K562 (cell line): ENCODE measurements around the gene VSIG10. TPM values are rescaled to one million over a fixed set of nuclear protein-coding genes. Genes with fewer than 3 reads are reported as not detected.

Experiments
- DDX20 ChIP-seq: fragments of 450-650 bp; IDR thresholded peaks from 2 replicates; pipeline ENCODE4 v1.6.1; 2016; ENCODE audit warnings: missing genetic modification characterization, low read depth, mild to moderate bottlenecking, missing compliant biosample characterization, moderate library complexity
- FIP1L1 ChIP-seq: fragments of 200-400 bp; formaldehyde crosslinking; IDR thresholded peaks from 2 replicates; pipeline ENCODE4 v1.6.1; 2018; ENCODE audit warnings: mild to moderate bottlenecking, low read depth, low read length; ENCODE audit not compliant: poor library complexity, severe bottlenecking
- HEY1 ChIP-seq: fragments of 250-450 bp; sonication (Bioruptor Pico); IDR thresholded peaks from 2 replicates; pipeline ENCODE4 v1.5.0; 2020; ENCODE audit warnings: mild to moderate bottlenecking, moderate library complexity, borderline replicate concordance
- IFI16 ChIP-seq: fragments of 250-450 bp; sonication (Bioruptor Pico); IDR thresholded peaks from 2 replicates; pipeline ENCODE4 v2.1.2; 2022; ENCODE audit warnings: mild to moderate bottlenecking, inconsistent platforms
- KAT7 ChIP-seq: sonication (generic); formaldehyde crosslinking; IDR thresholded peaks from 2 replicates; pipeline ENCODE4 v1.8.0; 2022; ENCODE audit warnings: missing genetic modification reagents, mild to moderate bottlenecking, borderline replicate concordance
- NCOA1 ChIP-seq: fragments of 450-650 bp; IDR thresholded peaks from 2 replicates; pipeline ENCODE4 v1.6.1; 2016; ENCODE audit warnings: low read depth
- POU5F1 ChIP-seq: fragments of 150-350 bp; IDR thresholded peaks from 2 replicates; pipeline ENCODE4 v1.6.1; 2014; ENCODE audit warnings: borderline replicate concordance, low read length, low read depth, mild to moderate bottlenecking; ENCODE audit not compliant: partially characterized antibody
- PRMT5 ChIP-seq: sonication (generic); formaldehyde crosslinking; IDR thresholded peaks from 2 replicates; pipeline ENCODE4 v1.5.0; 2020; ENCODE audit warnings: missing genetic modification reagents
- RBM14 ChIP-seq: fragments of 200-400 bp; formaldehyde crosslinking; IDR thresholded peaks from 2 replicates; pipeline ENCODE4 v1.6.1; 2018; ENCODE audit warnings: low read depth, mild to moderate bottlenecking, low read length, moderate library complexity, borderline replicate concordance; ENCODE audit not compliant: insufficient read depth
- ZNF253 ChIP-seq: fragments of 250-450 bp; sonication (Bioruptor Pico); conservative IDR thresholded peaks from 2 replicates; pipeline ENCODE4 v1.6.1; 2021; ENCODE audit warnings: mild to moderate bottlenecking
- polyA plus RNA-seq, 8 experiments: library from polyadenylated mRNA; depleted of rRNA in 4 of 8; stranded (reverse) in 5 of 8; unstranded in 3 of 8; fragments of >200 nt; fragmentation: Nextera tagmentation in 2 of 8; fragmentation: Illumina TruSeq in 1 of 8; extraction: Ambion mirVana in 2 of 8; extraction: Trizol in 1 of 8; gene quantifications; 2 replicates each; pipeline versions ENCODE4 v1.2.1 to v1.2.3, GENCODE V29; 2011 to 2014; ENCODE audit warnings: inconsistent platforms in 1 of 8, missing spikeins in 1 of 8
- total RNA-seq, 7 experiments: library from RNA; depleted of rRNA in 6 of 7; stranded (reverse); fragments of >200 nt in 6 of 7; fragmentation: Illumina TruSeq in 2 of 7; extraction: Trizol in 2 of 7; gene quantifications; 2 replicates each; pipeline versions ENCODE4 v1.2.1 to v1.2.3, GENCODE V29; 2011 to 2021; ENCODE audit warnings: low replicate concordance in 1 of 7
- TF ChIP-seq, protein P1 (sequence below): fragments of 250-450 bp; sonication (Bioruptor Pico); IDR thresholded peaks from 2 replicates; pipeline ENCODE4 v1.5.0; 2021
- TF ChIP-seq, protein P2 (sequence below): fragments of 450-650 bp; conservative IDR thresholded peaks from 2 replicates; pipeline ENCODE4 v1.6.1; 2016; ENCODE audit warnings: missing genetic modification characterization, low read depth, mild to moderate bottlenecking, missing compliant biosample characterization, moderate library complexity
- TF ChIP-seq, protein P3 (sequence below): fragments of 250-450 bp; sonication (Bioruptor Pico); IDR thresholded peaks from 2 replicates; pipeline ENCODE4 v1.4.0; 2020; ENCODE audit warnings: borderline replicate concordance

Gene VSIG10
- total and polyA plus RNA-seq, 9 of the 15 experiments (the other 6 are each of a cell fraction or from before 2014, with no cell fraction given): 4.1 to 8.8 (median 4.7) TPM

- TF ChIP-seq, protein P1, sequence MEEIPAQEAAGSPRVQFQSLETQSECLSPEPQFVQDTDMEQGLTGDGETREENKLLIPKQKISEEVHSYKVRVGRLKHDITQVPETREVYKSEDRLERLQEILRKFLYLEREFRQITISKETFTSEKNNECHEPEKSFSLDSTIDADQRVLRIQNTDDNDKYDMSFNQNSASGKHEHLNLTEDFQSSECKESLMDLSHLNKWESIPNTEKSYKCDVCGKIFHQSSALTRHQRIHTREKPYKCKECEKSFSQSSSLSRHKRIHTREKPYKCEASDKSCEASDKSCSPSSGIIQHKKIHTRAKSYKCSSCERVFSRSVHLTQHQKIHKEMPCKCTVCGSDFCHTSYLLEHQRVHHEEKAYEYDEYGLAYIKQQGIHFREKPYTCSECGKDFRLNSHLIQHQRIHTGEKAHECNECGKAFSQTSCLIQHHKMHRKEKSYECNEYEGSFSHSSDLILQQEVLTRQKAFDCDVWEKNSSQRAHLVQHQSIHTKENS (CRISPR knock-in tag): no peak
- no peak for TF ChIP-seq RBM14
- TF ChIP-seq, protein P2, sequence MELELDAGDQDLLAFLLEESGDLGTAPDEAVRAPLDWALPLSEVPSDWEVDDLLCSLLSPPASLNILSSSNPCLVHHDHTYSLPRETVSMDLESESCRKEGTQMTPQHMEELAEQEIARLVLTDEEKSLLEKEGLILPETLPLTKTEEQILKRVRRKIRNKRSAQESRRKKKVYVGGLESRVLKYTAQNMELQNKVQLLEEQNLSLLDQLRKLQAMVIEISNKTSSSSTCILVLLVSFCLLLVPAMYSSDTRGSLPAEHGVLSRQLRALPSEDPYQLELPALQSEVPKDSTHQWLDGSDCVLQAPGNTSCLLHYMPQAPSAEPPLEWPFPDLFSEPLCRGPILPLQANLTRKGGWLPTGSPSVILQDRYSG: no peak
- no peak for TF ChIP-seq DDX20 (tag)
- no peak for TF ChIP-seq POU5F1
- TF ChIP-seq KAT7 (CRISPR knock-in tag): no peak
- no peak for TF ChIP-seq ZNF253 (CRISPR knock-in tag)
- TF ChIP-seq HEY1 (CRISPR knock-in tag): no peak
- TF ChIP-seq NCOA1: 0 out of 2 replicates have a peak, but pooled peaks have one; percentile 51
- TF ChIP-seq, protein P3, sequence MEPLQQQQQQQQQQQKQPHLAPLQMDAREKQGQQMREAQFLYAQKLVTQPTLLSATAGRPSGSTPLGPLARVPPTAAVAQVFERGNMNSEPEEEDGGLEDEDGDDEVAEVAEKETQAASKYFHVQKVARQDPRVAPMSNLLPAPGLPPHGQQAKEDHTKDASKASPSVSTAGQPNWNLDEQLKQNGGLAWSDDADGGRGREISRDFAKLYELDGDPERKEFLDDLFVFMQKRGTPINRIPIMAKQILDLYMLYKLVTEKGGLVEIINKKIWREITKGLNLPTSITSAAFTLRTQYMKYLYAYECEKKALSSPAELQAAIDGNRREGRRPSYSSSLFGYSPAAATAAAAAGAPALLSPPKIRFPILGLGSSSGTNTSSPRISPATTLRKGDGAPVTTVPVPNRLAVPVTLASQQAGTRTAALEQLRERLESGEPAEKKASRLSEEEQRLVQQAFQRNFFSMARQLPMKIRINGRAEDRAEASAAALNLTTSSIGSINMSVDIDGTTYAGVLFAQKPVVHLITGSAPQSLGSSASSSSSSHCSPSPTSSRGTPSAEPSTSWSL (CRISPR knock-in tag): no peak
- no peak for TF ChIP-seq IFI16
- TF ChIP-seq FIP1L1: no peak
- no peak for TF ChIP-seq PRMT5 (CRISPR knock-in tag)
Measured at GRCh38 chr12:118061011-118061872, 42.6 kb downstream of the VSIG10 start, which contains the start of gene WSB2 (continued).
